Suppressor macrophage treated with lipopolysaccharide for 1 hour (primary cell): ENCODE measurements around the gene MAP7D1.

ENCODE experiments used
- DNase-seq, 3 donors: peaks; one replicate each; pipeline ENCODE4 v3.0.0-alpha.2; 2020 to 2022

MAP7D1 gene

DNA sequence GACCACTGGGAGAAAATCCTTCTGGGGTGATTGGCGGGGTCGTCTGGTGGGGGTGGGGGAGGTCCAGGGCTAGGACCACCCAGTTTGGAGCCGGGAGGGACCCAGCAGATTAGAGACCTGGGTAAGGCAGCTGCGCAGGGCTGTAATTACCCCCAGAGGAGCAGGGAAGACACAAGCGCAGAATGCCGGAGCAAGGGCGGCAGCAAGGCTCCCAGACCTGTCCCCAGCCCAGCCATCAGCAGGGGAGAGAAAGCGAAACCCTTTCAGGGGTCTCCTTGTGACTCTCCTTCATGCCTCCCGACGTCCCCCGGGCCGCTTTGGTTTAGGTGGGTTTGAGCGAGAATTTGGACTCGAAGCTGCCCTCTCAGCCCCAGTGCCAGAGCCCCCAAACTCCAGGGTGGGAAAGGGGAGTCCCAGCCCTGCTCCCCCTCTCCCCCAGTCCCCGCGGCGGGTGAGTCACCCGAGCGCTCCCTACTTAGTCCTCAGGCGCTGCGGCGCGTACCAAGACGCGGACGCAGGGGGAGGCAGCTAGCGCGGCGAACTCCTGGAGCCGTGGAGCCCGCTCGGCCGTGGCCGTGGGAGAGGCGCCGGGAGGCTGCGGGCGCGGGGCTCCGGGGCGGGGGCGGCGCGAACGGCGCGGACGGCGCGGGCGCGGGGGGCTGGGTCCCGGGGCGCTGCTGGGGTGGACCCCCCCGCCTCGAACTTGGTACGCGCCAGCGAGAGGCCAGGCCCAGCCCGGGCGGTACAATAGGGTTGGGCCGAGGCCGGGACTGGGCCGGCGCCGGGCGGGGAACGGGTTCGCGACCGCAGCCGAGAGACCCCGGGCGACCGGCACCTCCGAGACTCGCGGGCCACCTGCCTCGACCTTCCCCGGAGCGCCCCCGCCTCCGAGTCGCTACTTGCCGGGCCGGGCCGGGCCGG is at the start of gene MAP7D1:
MAP7D1 (plus strand) TSS at position 753 of the 921 bp plus-strand sequence. CDS start 258 bp downstream, outside the sequence.
- peak; percentile 91 to 96 (median 92) for DNase-seq

DNA sequence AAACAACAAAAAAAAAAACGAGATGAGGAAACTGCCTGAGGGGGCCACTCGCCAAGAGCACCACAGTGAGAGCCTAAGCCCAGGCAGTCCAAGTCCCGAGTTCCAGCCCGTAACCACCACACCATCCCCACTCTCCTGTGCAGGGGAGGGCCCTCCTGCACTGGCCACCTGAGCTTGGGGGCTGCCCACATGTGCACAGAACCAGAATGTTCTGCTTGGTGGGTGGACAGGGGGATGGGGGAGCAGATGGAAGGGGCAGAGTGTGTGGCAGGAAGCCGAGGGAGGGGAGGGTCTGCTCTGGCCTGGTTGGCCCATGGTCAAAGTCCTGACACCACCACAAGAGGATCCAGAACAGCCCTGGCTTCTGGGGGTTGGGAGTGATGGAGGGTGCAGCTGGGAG is 49.7 kb upstream of the MAP7D1 start:
- DNase-seq: no peak

DNA sequence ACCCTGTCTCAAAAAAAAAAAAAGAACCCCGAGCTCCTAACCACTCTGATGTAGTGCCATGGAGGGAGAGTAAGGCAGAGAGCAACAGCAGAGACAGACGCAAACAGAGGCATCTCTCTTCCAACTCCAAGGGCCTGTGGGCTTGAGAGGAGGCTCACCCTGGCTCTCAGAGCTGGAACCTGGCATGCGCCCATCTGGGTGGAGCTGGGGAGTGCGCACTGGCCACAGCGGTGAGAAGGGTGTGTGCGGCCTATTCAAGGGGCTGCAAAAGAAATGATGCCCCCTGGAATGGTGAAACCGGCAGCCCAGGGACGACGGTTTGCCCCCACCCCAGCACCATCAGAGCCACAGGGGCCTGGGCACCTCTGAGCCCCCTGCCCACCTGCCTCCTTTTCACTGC is 48.6 kb upstream of the MAP7D1 start:
- no peak for DNase-seq

DNA sequence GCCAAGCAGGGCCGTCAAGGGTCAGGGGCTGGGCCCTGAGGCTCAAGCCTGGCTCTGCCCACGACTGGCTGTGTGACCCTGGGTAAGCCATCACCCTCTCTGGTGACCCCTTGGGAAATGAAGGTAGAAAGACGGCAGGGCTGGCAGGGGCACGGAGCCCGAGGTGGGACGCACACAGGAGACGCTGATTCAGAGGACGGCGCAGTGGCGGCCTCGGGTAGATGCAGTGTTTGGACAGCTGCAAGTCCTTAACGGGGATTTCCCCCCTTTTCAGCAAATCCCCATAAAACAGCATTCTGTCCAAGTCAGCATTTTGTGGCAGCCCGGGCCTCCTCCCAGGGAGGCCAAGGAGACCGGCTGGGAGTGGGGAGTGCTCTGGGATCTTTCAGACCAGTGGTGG is 47.6 kb upstream of the MAP7D1 start:
- no peak for DNase-seq

DNA sequence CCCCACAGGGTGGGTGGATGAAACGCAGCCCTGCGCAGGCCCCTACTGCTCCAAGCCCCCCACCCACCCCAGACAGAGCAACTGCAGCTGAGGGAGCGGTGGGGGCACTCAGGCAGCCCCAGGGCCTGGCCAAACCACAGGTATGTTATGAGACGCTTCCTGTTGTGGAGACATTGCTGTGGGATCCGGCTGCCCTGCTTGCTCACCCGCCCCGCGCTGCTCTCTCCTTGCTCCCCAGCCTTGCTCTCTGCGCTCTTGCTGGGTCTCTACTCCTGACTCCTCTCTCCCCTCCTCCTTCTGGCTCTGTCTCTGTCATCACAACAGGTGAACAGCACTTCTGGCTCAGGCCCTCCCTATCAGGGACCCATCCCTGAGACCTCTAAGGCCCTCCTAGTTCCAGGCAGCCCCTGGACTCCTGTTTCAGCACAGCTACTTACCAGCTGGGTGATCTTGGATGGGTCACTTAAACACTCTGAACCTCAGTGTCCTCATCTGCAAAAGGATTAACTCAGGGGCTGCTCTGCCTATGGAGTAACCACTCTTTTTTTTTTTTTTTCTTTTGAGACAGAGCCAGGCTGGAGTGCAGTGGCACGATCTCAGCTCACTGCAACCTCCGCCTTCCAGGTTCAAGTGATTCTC is 46.8 kb upstream of the MAP7D1 start:
- no peak for DNase-seq

DNA sequence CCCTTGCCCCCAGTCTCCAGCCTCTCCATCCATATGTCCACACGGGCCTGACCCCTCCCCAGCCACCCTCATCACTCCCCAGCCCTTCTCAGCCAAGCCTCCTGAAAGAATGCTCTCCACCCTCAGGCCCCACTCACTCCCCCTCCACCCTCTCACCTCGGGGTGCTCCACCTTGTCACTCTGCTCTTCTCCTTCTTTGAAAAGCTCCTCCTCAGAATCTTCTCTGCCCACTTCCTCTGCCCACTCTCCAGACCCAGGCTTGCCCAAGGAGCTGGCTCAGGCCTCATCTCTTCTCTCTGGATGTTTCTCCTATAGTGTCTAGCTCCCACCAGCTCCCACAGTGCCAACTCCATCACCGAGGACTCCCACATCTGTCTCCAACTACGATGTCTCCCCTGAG is 44.8 kb upstream of the MAP7D1 start:
- no peak for DNase-seq

DNA sequence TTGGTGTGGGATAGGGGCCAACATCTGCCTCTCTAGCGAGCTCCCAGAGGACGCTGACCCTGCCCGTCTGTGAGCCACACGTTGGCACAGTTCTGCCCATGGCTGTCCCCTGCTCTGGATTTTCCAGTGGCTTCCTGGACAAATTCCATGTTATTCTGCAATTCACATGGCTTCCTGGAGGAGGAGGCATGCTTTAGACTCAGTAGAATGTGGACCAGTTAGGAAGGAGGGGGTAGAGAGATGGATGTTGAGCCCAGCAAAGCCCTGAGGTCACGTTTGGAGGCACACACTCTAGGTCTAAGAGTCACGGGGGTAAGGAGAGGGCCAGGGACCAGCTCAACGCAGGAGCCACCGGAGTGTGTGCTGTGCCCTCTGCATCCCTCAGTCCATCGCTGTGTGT is 43.1 kb upstream of the MAP7D1 start:
- no peak for DNase-seq

DNA sequence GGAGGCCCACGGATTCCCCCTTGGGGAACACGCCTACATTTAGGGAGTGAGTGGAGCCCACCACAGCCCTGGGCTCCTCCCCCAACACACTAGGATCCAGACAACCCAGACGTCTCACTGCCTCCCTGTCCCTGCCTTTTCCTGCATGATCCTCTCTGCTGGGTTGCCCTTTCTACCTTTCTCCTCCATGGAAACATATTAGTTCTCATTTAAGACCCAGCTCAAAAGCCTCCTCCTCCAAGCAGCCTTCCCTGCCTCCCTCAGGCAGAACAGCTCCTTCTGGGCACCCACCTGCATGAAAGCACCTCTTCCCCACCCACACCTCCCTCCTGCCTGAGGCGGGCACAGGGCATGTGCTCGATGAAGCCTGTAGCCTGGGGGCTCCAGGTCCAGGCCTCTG is 41.6 kb upstream of the MAP7D1 start:
- DNase-seq: no peak

DNA sequence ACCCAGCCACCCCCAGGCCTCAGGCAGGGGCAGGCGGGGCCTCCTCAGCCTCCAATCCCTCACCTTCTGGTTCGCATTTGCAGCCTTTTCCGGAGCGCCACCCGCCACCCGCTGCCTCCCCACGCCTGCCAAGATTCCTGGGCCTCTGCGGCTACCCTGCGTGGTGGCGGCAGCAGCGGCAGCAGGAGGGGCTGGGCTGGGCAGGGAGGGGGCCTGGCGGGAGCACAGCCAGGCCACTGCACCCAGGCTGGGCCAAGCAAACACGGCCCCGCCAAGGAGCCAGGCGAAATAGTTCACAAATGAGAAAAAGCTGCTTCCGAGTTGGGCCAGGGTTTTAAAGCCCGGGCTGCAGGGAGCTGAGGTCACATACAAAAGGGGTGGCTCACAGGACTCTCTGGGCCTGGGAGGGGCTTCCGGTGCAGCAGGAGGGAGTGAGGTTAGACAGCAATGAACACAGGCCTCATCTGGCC is 40.7 kb upstream of the MAP7D1 start:
- DNase-seq: no peak

DNA sequence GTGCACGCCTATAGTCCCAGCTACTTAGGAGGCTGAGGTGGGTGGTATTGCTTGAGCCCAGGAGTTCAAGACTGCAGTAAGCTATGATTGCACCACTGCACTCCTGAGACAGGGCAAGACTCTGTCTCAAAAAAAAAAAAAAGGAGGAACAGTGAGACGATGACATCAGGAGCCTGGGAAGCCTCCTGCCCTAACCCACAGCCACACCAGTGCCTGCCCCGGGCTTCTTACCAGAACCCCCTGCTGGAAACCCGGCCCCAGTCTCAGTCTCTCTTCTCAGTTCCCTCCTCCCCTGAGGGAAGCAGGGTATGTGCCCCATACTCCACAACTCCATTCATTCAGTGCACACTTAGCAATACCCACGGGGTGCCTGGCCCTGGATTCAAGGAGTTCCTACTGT is 40.0 kb upstream of the MAP7D1 start:
- peak; percentile 73 to 83 (median 75) for DNase-seq

DNA sequence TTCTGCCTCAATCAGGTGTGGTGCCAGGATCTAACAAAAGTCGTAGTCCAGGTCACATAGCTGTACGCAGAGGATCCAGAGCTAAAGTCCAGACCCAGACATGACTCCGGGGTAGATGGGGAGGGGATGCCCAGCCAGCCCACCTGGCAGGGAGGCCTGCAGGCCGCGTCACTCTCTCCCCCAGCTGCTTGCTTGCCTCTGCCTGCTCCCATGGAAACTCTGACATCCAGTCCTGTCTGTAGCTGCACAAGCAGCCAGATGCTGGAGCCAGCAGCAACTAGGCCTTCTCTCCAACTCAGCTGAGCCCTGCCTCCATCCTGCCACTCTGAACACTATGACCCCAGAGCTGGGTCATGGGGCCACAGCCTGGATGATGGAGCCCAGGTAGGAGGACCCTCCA is 39.1 kb upstream of the MAP7D1 start:
- DNase-seq: no peak

DNA sequence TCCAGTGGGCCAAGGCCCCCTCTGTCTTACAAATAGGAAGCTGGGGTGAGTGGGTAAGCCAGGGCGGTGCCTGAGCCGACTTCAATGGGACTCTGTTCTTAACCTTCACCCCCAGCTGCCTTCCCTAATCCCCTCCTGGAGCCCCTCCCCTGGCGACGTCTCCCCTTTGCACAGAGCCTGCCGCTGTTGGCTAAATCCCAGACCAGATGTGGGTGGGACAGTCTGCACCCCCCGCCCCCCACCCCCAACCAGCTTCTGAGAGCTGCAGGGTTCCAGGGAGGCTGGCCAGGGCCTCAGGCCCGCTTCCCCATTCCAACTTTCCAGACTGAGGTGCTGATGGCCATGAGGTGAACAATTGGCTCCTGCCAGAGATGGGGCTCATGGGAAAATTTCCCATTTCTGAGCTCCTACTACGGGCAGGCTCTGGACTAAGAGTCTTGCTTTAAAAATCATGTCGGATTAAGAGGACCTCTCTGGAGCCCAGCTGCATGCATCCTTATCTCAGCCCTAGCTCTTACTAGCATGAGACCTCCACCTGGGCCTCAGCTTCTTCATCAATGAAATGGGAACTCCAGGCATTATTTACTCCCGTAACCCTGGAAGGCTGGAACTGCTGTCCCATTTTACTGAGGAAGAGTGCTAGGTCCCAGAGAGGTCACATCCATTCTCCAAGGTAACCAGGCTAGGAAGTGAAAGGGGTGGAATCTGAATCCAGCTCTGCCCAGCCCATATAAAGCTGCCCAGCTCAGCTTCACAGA is 37.3 kb upstream of the MAP7D1 start:
- DNase-seq: no peak

DNA sequence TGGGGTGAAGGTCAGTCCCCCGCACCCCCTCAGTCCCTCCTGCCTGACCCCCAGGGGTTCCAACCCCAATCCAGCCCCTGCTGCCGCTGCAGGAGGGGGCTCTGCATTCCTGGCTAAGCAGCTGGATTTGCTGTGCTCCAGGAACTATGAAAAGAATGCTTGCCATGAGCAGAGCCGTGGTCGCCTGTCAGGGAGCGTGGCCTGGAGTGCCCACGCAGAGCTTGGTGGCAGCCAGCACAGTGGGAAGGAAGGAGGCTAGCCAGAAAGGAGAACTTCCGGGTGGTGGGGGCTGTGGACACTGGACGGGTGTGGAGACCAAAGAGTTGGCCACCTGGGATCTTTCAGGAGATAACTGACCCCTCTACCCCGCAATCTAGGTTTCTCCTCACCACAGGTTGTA is 36.5 kb upstream of the MAP7D1 start:
- DNase-seq: peak; percentile 65 to 77 (median 65)

DNA sequence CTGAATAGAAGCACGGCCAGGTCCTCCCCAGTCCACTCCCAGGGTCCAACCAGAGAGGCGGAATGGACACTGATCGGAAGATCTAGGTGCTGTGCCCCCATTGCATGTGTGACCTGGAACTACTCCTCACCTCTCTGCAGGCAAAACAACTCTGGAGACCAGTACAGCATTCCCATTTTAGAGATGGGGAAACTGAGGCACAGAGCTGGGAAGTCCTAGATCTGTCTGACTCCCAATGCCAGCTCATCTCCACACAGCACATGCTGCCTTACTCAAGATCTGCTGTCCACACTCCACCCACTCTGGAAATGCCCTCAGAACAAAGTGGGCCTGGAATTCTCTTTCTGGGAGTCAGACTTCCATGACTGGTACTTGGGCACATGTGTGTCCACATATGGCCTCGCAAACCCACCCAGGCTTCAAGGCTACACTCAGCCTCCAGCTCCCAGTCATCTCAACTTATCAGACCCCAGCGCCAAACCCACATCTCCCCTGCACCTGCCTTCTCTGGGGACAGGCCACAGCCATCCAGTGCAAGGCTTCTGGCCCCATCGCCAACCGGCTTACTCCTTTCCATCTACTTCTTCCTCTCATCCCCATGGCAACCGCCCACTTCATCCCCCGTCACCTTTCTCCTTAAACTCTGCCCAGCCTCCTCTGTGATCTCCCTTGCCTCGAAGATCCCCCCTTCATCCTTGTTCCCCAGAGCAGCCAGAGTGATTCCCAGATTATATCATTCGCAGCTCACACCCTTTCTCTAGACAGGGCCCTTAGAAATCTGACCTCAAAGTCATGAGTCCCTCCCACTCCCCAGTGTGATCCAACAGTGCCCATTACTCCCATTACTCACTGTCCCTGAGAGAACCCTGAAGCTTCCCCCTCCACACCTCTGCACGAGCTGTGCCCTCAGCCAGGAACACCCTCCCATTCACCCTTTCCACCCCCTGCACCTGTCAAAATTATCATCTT is 33.6 kb upstream of the MAP7D1 start:
- peak; percentile 73 to 79 (median 75) for DNase-seq

DNA sequence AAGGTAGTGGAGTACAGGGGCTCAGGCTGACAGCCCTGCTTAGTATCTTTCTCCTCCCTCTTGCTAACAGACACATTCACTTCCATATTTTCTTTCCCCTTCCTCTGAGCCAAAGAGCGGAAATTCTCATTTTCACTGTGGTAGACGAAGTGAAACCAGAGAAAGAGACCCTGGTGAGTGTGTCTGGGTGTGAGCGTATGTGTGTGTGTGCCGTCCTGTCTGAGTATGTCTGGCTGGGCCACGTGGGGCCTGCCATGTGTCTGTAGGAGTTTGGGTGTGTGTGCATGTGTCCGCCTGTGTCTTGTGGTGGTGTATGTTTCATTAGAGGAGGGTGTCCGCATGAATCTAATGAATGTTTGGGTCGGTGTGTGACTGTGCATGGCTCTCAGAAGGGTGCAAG is 32.6 kb upstream of the MAP7D1 start:
- peak; percentile 89 to 92 (median 92) for DNase-seq

DNA sequence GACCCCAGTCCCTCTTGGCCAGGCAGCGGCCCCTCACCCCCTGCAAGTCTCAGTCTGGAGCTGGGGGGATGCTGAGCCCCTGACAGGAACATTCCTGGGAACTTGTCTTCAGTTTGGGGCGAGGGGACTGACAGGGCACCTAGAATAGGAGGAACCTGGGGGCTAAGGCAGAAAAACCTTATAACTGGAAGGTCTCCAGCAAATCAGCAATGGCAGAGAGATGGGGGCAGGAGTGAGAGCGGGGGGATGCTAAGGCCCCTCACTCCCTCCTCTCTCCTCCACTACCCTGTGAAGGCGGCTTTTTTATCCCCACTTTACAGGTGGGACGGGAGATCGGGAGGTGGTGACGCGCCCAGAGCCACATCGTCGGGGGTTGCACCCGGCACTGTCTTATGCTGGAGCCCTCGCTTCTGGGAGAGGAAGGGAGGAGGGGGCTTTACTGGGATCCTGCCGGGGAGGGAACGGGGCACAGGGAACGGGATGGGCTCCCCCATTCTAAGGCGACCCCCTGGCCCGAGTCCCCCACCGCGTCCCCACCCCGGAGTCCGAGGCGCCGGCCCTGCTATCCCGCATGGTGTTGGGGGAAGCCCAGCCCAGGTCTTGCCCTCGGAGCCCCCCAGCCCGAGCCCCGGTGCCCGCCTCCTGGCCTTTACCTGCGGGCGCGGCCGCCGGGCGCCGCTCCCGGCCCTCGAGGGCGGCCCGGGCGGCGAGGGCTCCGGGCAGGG is 31.4 kb upstream of the MAP7D1 start:
- DNase-seq: no peak

DNA sequence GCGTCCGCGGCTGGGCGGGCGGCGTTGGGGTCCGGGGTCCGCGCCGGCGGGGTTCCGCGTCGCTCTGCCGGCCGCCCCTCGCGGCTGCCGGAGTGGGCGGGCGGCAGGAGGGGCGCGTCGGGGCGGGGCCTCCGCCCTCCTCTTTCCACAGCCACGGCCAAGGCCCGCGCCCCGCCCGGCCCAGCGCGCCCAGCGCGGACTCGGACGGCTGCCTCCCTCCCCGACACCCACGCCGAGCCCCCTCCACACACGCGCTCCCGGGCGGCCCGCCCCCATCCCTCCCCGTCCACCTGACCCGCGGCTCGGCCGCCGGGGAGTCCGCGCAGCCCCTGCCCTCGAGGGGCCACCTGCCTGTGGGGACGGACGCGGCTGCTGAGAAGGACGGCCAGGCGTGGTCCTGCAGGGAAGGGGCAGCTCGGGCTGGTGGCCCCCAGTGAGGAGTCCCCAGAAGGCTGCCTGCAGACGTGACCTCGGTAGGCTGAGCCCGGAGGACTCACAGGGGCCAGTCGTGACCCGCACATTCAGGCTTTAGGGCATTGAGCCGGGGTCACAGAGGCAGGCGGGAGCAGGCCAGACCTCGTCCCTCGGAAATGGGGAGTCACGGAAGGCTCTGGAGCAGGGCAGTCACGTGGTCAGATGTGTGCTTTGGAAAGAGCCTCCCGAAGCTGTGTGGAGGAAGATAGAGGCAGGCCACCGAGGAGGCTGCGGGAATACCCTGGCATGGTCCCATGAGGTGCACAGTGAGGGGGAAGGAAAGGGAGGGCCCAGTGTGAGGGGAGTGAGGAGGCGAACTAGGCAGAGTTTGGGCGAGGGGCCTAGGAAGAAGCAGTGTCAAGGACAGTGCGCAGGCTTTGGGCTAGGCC is 30.6 kb upstream of the MAP7D1 start, which contains the start of gene COL8A2:
COL8A2 (minus strand) TSS at position 94 of the 863 bp plus-strand sequence. CDS start 24,980 bp downstream, outside the sequence.
- DNase-seq: peak; percentile 21 to 68 (median 35)

DNA sequence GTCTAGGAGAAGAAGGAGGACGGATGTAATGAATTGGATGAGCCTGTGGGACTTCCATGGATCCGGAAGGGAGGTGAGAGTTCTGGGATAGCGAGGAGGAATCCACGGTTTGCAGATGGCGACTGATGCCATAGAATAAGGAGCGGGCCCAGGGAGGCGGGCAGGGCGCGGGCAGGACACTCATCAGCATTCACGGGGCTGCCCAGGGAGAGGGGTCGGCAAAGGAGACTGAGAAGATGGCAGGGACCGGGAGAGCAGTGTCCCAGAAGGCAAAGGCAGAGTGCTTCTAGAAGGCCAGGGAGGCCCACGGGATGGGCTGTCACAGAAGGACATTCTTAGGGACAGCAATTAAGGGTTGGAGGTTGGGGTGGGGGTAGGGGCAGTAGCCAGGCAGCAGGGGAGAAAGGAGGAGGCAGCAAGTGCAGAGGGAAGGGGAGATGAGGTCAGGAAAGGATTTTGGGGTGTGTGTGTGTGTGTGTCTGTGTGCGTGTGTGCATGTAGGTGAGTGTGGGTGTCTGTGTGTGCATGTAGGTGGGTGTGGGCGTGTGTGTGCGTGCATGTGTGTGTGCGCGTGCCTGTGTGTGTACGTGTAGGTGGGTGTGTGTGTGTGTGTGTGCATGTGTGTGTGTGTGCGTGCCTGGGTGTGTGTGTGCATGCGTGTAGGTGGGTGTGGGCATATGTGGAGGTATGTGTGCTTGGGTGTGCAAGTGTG is 29.8 kb upstream of the MAP7D1 start:
- no peak for DNase-seq

DNA sequence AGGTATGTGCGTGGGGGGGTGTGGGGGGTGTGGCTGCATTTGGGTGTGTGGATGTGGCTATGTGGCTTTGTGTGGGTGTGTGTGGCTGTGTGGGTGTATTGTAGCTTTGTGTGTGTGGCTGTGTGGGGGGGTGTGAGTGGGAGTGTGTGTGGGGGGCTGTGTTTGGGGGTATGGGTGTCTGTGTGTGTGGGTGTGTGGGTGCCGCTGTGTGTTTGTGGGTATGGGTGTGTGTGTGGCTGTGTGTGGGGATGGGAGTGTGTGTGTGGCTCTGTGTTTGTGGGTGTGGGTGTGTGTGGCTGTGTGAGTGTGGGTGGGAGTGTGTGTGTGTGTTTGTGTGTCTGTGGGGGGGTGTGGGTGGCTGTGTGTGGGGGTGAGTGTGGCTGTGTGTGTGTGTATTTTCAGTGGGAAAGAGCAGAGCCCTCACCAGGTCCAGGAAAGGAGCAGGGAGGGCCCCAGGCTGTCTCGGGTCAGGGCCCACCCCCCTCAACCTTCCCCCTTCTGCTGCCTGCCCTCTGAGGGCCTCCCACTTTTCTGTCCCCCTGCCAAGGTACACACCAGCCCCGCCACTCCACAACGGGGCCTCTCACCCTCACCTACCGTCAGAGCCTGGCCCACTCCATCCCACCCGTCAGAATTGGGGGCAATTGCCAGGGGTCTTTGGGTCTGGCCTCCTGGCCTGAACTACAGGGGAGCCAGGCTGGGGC is 29.0 kb upstream of the MAP7D1 start:
- no peak for DNase-seq
